M059J (cell line): Measurements from ENCODE around the gene RS1. TPM values are rescaled to one million over a fixed set of nuclear protein-coding genes. Genes with fewer than 3 reads are reported as not detected.

Experiments used
- DNase-seq: peaks from one replicate; pipeline ENCODE4 v3.0.0-alpha.2; 2012; ENCODE audit warnings: low read depth
- total RNA-seq: library from RNA; depleted of rRNA; stranded (reverse); fragments of >200 nt; shearing (Covaris generic); gene quantifications from 2 replicates; pipeline ENCODE4 v1.2.3, GENCODE V29; 2014; rRNA removed

RS1 gene
- total RNA-seq, 1 experiment from 2014 or later: not detected

GRCh38 chrX:18598413-18598812 is 73.5 kb downstream of the RS1 start:
- DNase-seq: no peak

DNA sequence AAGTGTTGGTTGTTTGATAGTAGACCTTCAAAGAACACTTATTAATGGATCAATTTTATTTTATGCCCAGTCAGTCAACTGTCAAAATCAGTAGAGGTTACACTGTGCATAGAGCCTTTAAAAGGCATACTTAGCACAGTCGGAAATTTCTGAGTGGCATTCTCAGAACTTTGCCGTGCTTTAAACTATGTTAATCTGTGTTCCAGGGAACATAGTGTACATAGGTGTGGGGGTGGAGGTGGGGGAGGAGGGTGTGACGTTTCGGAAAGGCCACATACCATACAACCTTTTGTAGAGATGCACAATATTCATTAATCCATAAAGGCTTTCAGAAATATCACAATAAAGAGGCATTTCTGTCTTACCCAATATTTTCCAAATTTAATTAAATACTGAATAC is 75.8 kb downstream of the RS1 start:
- no peak for DNase-seq

- no peak for DNase-seq
Measured at GRCh38 chrX:18594079-18594478, 77.8 kb downstream of the RS1 start.

- DNase-seq: no peak
Measured at GRCh38 chrX:18591834-18592233, 80.1 kb downstream of the RS1 start.

Other genes starting within 250 kb of the RS1 start
- gene CDKL5, start 246.5 kb downstream of the RS1 start, total RNA-seq: 3.0 and 4.4 TPM in 2 replicates
- gene PPEF1, start 35.5 kb upstream of the RS1 start, total RNA-seq: not detected in 2 replicates